GM19035 (cell line): ENCODE measurements around the gene TTC23L.
A peak's percentile ranks its signal among the peaks of the same experiment; 100 is the strongest.

ENCODE experiments used
- ATAC-seq: cut with Tn5 transposase; IDR thresholded peaks from one replicate; pipeline ENCODE4 v1.9.1; 2021; ENCODE audit not compliant: unreplicated experiment

Gene TTC23L

DNA sequence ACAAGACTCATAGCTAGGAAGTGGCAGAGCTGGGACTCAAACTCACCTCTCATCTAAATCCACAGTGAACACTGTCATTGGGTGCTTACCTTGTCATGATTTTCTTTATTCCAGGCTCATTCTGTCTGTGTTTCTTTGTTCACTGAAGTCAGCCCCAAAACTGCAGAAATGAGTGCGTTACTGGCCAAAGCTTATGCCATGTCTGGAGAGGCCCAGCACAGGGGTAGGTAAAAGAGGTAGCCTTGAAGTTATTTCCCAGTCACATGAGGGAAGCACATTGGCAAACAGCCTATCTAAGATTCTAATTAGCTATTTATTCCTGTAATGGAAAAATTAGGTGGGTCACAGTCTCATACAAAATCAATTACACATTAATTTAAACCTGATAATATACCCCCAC is 29.8 kb downstream of the TTC23L start:
- no peak for ATAC-seq

DNA sequence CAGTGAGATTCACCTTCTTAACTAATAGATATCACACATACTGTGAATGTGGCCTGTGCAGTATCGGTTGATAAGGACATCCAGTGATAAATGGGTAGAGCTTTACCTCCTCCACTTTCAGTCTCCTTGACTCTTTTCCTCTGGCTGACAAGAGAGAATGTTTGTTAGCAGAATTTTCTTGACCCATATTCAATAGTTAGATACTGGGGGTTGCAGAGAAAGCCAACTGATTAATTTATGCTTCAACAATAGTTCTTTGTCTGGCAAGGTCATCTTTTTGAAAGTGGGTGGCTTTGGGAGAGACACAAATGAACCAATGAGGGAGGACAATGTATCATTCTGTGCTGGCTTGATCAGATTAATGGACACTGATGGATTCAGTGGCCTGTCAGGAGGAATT is 30.3 kb downstream of the TTC23L start:
- no peak for ATAC-seq

DNA sequence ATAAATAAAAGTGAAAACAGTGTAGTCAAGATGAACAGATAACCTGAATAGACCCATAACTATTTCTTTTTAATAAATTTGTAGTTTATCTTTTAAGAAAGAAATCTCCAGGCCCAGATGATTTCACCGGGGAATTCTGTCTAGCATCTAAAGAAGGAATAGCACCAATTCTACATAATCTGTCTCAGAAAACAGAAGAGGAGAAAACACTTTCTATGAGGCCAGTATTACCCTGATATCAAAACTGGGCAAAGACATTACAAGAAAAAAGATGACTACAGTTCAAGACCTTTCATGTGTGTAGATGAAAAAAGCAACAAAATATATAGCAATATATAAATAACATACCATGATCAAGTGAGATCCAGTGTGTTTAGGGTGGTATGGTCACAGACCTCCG is 31.4 kb downstream of the TTC23L start:
- ATAC-seq = no peak

DNA sequence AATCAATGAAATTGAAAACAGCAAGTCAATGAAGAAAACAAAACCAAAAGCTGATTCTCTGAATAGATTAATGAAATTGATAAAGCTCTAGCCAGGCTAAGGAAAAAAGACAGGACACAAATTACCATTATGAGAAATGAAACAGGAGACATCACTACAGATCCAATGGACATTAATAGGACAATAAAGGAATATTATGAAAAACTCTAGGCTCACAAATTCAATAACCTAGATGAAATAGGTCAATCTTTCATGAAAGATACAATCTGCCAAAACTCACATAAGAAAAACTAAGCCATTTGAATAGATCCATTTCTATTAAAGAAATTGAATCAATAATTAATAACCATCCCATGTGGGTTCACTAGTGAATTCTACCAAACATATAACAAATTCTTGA is 37.3 kb downstream of the TTC23L start:
- ATAC-seq = no peak

DNA sequence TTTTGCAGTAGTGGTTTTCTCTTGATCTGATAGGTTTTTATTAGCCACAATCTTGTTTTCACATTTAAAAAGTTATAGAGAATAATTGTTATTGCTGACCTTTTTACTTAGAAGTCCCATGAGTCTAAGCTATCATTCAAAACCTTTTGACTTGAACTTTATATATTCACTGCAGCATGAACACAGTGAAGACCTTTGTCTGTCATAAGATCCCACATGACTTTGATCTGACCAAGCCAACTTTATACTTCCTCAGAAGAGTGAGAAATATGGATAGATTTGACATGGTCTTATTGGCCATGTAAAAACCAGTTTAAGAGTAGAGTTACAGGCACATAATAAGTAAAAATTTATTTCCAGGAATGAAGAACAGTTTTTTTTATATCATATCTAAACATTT is 42.3 kb downstream of the TTC23L start:
- ATAC-seq = no peak

DNA sequence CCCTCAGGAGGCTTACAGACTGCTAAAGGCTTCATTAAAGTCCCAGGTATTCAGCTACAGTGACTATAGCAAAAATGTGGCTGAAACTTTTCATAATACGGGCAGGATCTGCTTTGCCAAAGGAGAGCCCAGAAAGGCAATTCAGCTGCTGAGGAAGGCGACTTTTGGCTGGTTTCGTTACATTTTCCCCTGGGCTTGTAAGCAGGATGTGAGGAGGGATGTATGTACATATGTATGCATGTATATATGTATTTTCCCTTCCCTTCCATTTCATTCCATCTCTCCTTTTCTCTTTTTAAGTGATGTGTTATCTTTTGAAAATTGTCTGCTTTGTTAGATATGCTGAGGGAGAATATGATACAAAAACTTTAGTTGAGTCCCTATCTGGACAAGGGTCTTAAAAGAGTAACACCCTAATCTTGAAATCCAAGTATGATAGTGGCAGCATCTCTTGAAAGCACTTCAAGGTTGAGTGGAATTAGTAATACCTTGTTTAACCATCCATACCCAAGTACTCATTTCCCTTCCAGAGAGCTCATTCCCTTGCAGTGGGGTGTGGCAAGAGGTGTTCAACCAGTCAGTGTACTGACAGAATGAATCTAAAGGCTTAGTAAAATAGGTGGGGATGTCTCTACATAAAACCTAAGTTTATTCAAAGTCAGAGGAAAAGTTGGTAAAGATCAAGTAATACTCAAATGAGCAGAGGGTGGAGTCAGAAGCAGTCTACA is 47.6 kb downstream of the TTC23L start:
- ATAC-seq = no peak

DNA sequence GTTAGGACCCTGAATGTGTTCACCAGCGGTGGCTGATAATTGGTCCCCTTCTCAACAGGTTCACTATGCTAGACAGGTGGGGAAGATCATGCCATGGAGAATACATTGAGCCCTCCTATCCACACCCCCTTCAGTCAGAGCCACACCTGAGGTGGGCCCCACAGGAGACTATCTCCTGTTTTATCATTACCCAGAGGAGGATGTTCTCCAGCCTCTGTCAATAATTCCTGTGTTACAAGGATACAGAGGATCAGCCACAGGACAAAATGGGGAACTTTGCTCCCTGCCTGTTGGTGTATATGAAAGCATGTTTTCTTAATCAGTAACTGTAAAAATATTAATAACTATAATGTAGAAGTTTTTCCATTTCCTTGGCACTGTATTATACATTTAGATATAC is 50.4 kb downstream of the TTC23L start:
- no peak for ATAC-seq

DNA sequence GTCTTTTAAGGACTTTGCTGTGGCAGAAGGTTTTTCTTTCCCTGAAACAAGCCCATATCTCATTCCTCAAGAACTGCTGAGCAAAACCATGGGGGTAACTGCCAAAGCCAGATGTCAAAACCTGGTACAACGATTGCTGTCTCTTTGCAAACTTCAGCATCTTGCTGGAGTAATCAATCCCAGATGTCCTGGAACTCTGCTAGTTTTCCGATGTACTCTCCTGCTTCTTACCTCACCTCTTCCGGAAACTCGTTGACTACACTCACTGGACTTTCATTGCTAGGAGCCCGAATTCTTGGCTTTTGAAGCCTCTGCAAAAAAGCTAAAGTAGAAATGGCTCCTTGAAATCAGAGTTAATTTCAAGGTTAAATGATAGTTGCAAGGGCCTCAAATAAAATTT is 53.0 kb downstream of the TTC23L start:
- no peak for ATAC-seq

DNA sequence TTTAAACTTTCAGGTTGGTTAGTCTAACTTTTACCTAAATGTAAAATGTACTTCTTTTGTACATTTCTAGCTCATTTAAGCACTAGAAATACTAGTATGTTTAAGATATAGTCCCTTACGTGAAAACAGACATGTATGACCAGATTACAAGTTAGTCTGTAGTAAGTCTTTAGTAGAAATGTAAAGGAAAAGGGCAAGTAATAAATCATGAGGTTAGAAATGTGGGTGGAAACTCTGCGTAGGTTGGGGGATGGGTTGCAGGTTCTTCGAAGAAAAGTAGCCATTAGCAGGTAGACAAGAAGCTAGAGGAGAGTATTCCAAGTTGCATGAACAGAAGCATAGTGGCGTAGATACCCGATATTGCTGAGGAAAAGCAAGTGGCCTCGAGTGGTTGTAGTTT is 53.5 kb downstream of the TTC23L start:
- ATAC-seq = no peak

DNA sequence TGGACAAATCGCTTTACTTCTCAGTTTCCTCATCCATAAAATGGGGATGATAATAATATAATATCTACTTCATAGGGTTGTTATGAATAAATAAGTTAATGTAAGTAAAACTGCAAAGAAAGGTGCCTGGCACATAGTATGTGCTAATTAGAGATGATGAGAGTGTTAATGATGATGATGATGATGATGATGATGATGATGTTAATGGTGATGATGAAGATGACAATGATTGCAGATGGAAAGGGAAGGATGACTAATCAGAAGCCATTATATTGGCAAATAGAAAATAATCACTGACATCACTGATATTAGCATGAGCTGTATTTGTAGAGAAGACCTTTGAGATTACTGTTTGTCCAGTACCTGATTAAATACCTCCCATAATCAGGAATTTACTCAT is 55.8 kb downstream of the TTC23L start:
- ATAC-seq = no peak

DNA sequence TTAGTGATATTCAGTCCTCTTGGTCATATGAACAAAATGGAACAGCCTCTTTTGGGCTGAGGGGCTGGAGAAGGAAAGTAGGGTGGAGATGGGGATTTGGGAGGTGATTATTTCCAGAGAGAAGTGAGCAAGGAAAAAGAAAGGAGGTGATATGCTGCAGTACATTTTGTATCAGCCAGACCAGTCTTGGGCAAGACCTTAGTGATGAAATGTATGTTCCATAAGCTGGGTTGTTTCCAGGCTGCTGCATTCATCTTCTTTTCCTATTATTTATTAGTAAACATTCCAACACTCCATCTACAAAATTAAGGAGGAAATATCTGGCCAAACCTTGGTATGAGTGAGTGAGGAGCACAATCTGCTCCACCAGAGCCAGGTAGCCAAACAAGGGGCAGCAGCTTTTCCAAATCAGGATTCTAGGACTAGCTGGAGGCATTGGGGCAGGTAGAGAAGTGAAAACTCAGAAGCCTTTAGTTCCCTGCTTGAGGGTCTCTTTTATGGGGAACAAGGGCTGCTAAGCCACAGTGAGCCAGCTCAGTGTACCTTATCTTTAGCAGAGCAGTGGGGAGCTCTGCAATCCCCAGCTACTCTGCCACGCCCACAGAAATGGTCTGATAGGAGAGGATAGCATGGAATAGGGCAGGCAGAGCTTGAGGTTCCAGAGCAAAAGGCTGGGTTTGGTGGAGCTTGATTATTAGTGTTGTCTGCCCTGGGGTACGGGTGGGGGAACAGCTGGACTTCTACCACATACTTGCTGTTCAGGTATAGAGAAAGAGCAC is 56.9 kb downstream of the TTC23L start:
- no peak for ATAC-seq

DNA sequence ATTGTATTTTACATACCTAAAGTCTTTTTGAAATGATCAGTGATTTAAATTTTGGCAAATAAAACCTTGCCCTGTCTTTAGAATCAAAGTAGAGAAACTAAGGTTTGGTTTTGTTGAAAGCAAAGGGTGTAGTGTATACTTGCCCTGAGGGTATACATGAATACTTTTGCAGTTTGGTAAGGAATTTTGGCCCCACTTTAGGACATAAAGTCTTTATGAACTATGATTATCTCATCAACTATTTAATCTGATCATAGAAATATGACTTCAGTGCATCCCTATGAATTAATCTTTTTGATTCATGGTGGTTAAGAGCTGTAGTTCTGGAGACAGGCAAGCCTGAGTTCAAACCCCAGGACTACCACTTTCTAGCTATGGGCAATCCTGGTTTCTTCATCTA is 58.7 kb downstream of the TTC23L start:
- no peak for ATAC-seq

DNA sequence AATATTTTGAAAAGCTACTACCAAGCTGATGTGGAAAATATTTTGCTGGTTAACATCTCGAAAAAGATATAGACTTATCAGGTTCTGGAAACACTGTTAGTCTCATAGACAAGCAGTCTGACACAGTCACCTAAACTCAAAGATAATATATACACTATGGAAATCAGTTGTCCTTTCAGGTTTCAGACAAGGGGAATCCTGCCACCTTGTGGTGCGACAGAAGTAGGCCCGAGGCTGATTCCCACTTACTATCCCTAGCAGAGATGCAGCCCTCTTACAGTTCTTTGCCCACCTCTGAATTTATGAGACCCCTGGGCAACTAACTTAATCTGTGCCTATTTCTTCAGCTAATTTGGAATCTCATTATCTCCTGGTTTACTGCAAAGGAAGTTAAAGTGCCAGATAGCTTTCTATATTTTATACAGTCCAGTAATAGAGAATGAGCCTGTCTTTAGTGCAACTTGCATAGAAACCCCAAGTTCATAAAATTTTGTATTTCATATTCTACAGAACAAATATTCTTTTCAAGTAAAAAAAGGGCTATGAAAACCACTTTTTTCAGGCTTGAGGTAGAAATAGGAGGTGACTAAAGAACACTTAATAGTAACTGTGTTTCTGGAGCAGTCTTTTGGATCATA is 59.4 kb downstream of the TTC23L start:
- ATAC-seq = peak; percentile 74

DNA sequence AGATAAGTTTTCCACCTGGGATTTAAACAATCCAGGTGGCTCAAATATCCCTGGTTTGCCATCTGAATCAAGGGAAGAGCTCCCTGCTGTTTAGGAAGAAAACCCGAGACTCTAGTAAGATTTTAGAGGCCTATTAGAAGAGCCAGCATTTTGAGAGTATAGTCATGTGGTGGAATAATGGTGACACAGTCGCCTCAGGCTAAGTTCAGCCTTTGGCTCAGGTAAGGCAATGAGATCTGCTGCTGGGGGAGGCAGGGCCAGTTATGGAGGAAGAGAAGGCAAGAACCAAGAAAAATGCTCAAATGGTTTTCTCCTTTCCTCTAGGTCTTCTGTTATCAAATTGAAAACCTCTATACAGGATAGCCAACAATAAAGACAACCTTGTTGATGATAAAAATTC is 60.1 kb downstream of the TTC23L start:
- ATAC-seq = no peak

DNA sequence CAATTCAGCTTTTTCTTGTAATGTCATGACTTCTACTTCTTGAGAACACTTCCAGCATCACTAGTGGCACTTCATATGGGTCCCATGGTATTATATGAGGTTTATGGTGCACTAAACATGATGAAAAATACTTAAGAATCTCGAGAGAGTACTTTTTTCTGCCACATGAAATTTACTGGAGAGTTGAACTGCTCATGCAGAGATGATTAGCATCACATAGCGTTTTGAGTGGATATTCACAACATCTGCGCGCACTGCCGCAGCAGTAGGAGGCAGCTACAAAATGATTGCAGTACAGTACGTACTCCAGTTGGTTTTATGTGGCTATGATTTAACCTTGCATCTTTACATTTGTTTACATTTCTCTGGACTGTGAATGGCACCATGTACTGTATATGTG is 61.7 kb downstream of the TTC23L start:
- ATAC-seq = no peak

DNA sequence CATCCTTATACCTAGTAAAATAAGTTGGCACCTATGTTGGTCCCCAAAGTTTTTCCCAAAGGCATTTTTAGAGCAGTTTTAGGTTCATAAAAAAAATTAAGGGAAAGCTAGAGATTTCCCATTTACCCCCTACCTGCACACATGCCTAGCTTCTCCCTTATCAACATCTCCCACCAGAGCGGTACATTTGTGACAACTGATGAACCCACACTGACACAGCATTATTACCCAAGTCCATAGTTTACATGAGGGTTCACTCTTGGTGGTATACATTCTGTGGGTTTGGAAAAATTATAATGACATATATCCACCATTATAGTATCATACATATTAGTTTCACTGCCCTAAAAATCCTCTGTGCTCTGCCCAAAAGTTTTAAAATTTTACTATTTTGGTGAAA is 64.3 kb downstream of the TTC23L start:
- ATAC-seq = no peak

DNA sequence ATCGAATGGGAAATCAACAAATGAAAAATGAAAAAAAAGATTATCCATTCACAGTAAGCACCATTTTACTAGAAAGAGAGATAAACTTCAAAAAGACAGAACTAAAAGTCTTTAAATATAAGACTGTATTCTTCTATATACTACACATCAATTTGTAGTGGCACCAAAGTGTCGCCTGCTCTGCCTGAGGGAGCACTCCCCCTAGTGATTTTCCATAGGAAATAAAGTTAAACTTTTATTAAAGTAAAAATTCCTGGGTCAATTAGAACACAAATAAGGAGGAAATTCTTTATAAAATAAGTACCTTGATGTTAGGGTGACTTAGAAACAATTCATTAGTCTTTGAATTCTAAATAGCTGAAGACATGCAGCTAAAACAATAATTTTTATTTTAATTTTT is 66.6 kb downstream of the TTC23L start:
- no peak for ATAC-seq

DNA sequence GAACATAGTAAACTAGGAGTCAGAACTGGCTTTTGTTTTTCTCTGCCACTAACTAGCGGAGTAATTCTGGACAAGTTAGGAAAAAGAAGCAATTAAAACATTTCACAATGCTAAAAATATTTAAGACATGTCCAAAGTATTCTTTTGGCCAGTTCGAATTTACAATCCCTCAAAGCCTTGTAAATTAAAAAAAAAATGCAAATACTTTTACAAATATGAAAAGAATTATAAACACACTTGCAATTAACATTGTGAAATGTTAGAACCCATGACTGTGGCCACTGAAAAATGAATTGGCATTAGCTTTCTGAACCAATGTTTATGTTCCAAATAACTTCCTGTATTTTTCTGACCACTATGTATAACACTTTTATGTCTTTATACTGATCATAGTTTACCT is 74.1 kb downstream of the TTC23L start:
- no peak for ATAC-seq

DNA sequence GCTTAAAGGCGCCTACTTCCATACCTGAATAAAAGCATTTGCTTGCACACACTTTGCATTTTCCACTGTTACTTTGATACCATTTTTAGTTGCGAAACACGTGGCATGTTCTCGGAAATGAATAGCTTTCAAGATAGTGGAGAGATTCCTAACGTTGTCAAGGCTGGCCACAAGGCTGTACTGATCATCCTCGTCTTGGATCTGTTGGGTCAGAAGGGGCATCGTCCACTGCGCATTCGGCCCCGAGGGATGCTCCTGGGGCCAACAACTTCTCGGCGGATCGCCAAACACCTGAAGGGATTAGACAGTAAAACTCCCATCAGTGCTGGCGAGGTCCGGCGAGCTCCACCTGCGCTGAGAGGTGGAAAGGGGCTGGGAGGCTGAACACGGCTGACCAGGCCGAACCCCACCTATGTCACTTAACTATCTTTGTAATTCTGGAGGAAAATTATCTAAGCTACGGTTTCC is 75.7 kb downstream of the TTC23L start:
- peak; percentile 16 for ATAC-seq

DNA sequence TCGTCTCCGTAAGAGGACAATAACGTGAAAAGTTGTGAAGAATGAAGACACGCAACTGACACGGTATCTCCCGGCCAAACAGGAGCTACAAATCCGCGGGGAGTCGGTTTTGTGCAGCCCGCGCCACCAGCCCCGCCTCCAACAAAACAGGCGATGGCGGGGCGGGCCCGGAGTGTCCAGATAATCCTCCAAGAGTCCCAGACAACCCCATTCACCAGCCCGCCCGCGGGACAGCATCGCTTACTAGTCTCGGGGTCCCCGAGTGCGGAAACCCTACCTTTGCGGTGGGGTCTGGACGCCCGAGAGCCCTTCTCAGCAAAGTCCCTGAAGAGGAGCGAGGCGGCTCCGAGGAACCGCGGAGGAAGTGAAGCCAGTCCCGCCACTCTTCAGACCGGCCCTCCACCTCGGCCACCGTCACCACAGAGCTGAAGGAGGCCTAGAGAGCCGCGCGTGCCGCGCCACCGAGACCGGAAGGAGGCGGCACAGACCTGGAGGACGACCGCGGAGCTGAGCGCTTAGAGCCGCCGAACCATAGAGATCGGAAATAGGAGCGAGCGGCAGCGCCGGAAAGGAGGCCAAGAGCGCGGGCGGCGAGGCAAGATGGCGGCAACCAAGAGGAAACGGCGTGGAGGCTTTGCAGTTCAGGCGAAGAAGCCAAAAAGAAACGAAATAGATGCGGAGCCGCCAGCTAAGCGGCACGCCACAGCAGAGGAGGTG is 76.3 kb downstream of the TTC23L start, which contains the start of the genes BRIX1 and RAD1:
Gene BRIX1, plus strand, starts transcription at position 573 of the 717 bp plus-strand sequence. Its CDS starts 28 bp downstream, at position 601.
Gene RAD1, minus strand, starts transcription at position 366 of the 717 bp plus-strand sequence. CDS start 612 bp downstream, outside the sequence.
- peak; percentile 98 for ATAC-seq

DNA sequence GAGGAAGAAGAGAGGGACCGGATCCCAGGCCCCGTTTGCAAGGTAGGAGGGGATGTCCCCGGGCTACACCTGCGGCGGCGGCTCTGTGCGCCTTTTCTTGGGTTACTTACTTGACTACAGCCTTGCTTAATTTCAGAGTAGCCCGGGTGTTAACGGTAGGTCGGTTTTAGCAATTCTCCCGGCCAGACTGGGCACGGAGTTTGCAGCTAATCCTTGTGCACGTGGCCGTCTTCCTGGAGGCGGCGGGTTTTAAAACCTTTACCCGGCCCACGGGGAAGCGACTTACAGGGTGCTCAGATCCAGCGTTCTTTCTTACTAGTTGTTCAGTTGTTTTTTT is 76.9 kb downstream of the TTC23L start:
- ATAC-seq = peak; percentile 17
